ENCODE measurements around the gene SLC27A6. TPM values are rescaled to one million over a fixed set of nuclear protein-coding genes. Genes with fewer than 3 reads are reported as not detected.

SLC27A6 gene
- polyA plus RNA-seq, 1 of the 3 experiments (the other 2 are of a cell fraction), result 0.12 TPM

DNA sequence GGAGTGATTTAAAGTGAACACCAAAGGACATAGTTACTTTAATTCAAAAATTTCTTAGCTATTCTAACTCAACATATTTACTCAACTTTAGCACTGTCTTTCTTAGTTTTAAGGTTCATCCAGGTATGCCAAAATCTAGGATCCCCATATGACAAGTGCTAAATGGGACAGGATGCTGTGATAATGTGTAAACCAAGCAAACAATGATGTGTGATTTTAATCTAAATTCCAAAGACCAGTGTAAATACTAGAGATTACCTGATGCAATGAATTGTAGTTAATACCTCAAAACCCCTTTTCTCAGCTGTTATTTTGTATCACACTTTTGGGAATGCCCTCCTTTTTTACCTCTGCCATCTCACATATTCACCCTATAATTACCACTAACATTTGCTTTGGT is 102.5 kb downstream of the SLC27A6 start (continued):
- TF ChIP-seq, protein P1, sequence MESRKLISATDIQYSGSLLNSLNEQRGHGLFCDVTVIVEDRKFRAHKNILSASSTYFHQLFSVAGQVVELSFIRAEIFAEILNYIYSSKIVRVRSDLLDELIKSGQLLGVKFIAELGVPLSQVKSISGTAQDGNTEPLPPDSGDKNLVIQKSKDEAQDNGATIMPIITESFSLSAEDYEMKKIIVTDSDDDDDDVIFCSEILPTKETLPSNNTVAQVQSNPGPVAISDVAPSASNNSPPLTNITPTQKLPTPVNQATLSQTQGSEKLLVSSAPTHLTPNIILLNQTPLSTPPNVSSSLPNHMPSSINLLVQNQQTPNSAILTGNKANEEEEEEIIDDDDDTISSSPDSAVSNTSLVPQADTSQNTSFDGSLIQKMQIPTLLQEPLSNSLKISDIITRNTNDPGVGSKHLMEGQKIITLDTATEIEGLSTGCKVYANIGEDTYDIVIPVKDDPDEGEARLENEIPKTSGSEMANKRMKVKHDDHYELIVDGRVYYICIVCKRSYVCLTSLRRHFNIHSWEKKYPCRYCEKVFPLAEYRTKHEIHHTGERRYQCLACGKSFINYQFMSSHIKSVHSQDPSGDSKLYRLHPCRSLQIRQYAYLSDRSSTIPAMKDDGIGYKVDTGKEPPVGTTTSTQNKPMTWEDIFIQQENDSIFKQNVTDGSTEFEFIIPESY (IDR thresholded peaks at IDR 0.05; ENCODE audit: borderline replicate concordance, low read depth), result no peak
- TF ChIP-seq, protein P2, sequence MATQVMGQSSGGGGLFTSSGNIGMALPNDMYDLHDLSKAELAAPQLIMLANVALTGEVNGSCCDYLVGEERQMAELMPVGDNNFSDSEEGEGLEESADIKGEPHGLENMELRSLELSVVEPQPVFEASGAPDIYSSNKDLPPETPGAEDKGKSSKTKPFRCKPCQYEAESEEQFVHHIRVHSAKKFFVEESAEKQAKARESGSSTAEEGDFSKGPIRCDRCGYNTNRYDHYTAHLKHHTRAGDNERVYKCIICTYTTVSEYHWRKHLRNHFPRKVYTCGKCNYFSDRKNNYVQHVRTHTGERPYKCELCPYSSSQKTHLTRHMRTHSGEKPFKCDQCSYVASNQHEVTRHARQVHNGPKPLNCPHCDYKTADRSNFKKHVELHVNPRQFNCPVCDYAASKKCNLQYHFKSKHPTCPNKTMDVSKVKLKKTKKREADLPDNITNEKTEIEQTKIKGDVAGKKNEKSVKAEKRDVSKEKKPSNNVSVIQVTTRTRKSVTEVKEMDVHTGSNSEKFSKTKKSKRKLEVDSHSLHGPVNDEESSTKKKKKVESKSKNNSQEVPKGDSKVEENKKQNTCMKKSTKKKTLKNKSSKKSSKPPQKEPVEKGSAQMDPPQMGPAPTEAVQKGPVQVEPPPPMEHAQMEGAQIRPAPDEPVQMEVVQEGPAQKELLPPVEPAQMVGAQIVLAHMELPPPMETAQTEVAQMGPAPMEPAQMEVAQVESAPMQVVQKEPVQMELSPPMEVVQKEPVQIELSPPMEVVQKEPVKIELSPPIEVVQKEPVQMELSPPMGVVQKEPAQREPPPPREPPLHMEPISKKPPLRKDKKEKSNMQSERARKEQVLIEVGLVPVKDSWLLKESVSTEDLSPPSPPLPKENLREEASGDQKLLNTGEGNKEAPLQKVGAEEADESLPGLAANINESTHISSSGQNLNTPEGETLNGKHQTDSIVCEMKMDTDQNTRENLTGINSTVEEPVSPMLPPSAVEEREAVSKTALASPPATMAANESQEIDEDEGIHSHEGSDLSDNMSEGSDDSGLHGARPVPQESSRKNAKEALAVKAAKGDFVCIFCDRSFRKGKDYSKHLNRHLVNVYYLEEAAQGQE (IDR thresholded peaks at IDR 0.05; ENCODE audit: low read depth, low read length), result no peak
- no peak for TF ChIP-seq FOXM1 (IDR thresholded peaks at IDR 0.05; ENCODE audit: low read depth)
- no peak for TF ChIP-seq CHD2 (IDR thresholded peaks at IDR 0.05; ENCODE audit: low read length, partially characterized antibody)
- no peak for TF ChIP-seq NFIC (IDR thresholded peaks at IDR 0.05; ENCODE audit: borderline replicate concordance)
- no peak for TF ChIP-seq GATA2 (CRISPR knock-in tag; IDR thresholded peaks at IDR 0.05)
- no peak for TF ChIP-seq TCF12 (IDR thresholded peaks at IDR 0.05)
- no peak for TF ChIP-seq FOSL2 (IDR thresholded peaks at IDR 0.05; ENCODE audit: borderline replicate concordance, low read depth)
- TF ChIP-seq FOXJ3 (CRISPR knock-in tag; IDR thresholded peaks at IDR 0.05), result no peak
- TF ChIP-seq EZH2phosphoT487 (IDR thresholded peaks at IDR 0.05; ENCODE audit: borderline replicate concordance, low read depth), result no peak
- no peak for TF ChIP-seq RFX5 (IDR thresholded peaks at IDR 0.05; ENCODE audit: low read length)
- TF ChIP-seq EP300 (IDR thresholded peaks at IDR 0.05; ENCODE audit: borderline replicate concordance in 1 of 2, low read depth in 1 of 2, low read length in 1 of 2), result no peak
- no peak for TF ChIP-seq TEAD4 (IDR thresholded peaks at IDR 0.05; ENCODE audit: borderline replicate concordance, insufficient read depth)

DNA sequence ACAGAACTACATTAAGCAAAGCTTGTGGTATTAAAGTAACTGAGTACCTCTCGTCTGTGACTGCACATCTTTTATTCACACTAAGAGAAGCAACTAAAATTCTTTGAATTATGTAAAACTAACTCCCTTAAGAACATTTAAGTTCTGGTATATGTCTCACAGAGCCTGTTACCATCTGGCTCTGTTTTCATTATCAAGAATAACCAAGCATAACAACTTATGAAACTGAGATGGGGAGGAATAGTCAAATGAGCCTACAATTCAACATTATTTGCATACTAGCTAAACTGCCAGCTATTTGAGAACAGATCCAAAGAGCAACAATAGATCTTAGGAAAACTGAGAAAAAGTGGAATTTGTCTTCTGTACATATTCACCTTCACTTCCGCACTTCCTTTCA is 104.0 kb downstream of the SLC27A6 start:
- H2AFZ ChIP-seq (ENCODE audit: low read depth), result no peak overlapping the region
- H3K27ac ChIP-seq (ENCODE audit: low read depth in 2 of 2, low read length in 1 of 2), result peak overlapping the region in 1 of 2 experiments; percentile 6; a peak in 1 of 4 replicates
- H3K9me3 ChIP-seq, result no peaks in the 10 kb centered on the region
- 80% methylated on average over 2 of the region's 2 CpGs for WGBS (ENCODE audit: low lambda C conversion rate)
- peaks cover under 1% of the 10 kb centered on the region for H3F3A ChIP-seq (replicated peaks; ENCODE audit: insufficient read depth)
- no peaks in the 10 kb centered on the region for H3K9me2 ChIP-seq
- H3K9ac ChIP-seq, result no peak overlapping the region
- ChIA-PET CTCF (interaction anchor here (2.1 to 2.8 kb wide), 2 partner anchors 26 to 164 kb away, joined by 8 to 11 read pairs; partner anchors contain the start of gene ISOC1), POLR2A (no interaction called here)
- H3K27me3 ChIP-seq (ENCODE audit: insufficient read depth), result no peaks in the 10 kb centered on the region
- H3K4me3 ChIP-seq (ENCODE audit: low read depth in 2 of 2, low read length in 1 of 2), result no peak overlapping the region
- peaks cover 0 to 4% of the 10 kb centered on the region in 2 experiments; a peak in 2 of 4 replicates for H3K4me1 ChIP-seq (ENCODE audit: control insufficient read depth in 1 of 2, insufficient read depth in 2 of 2, low read depth in 1 of 2, low read length in 1 of 2)
- no peaks in the 10 kb centered on the region for H3K36me3 ChIP-seq (replicated peaks in 1 of 2; ENCODE audit: control insufficient read depth in 1 of 2, insufficient read depth in 2 of 2, low read length in 1 of 2)
- no peak overlapping the region for H3K4me2 ChIP-seq
- no peaks in the 10 kb centered on the region for H4K20me1 ChIP-seq (ENCODE audit: insufficient read depth)
- no peaks in the 10 kb centered on the region for H3K79me2 ChIP-seq (ENCODE audit: insufficient read depth)
- no peak for DNase-seq
- TF ChIP-seq, protein P3, sequence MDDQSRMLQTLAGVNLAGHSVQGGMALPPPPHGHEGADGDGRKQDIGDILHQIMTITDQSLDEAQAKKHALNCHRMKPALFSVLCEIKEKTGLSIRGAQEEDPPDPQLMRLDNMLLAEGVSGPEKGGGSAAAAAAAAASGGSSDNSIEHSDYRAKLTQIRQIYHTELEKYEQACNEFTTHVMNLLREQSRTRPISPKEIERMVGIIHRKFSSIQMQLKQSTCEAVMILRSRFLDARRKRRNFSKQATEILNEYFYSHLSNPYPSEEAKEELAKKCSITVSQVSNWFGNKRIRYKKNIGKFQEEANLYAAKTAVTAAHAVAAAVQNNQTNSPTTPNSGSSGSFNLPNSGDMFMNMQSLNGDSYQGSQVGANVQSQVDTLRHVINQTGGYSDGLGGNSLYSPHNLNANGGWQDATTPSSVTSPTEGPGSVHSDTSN (IDR thresholded peaks at IDR 0.05), result no peak
- TF ChIP-seq ELF1 (IDR thresholded peaks at IDR 0.05) (no peak), CHD2 (IDR thresholded peaks at IDR 0.05; ENCODE audit: low read length, partially characterized antibody) (no peak), POLR2AphosphoS5 (IDR thresholded peaks at IDR 0.05; ENCODE audit: low read depth, low read length) (no peak), JUND (IDR thresholded peaks at IDR 0.05) (no peak), NFIC (IDR thresholded peaks at IDR 0.05; ENCODE audit: borderline replicate concordance) (no peak), RCOR1 (IDR thresholded peaks at IDR 0.05; ENCODE audit: low read length) (no peak), SMC3 (IDR thresholded peaks at IDR 0.05; ENCODE audit: low read depth, low read length) (no peak), SIN3A (IDR thresholded peaks at IDR 0.05; ENCODE audit: borderline replicate concordance, low read depth, low read length) (no peak)
- TF ChIP-seq, protein P4, sequence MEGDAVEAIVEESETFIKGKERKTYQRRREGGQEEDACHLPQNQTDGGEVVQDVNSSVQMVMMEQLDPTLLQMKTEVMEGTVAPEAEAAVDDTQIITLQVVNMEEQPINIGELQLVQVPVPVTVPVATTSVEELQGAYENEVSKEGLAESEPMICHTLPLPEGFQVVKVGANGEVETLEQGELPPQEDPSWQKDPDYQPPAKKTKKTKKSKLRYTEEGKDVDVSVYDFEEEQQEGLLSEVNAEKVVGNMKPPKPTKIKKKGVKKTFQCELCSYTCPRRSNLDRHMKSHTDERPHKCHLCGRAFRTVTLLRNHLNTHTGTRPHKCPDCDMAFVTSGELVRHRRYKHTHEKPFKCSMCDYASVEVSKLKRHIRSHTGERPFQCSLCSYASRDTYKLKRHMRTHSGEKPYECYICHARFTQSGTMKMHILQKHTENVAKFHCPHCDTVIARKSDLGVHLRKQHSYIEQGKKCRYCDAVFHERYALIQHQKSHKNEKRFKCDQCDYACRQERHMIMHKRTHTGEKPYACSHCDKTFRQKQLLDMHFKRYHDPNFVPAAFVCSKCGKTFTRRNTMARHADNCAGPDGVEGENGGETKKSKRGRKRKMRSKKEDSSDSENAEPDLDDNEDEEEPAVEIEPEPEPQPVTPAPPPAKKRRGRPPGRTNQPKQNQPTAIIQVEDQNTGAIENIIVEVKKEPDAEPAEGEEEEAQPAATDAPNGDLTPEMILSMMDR (IDR thresholded peaks at IDR 0.05), result no peak
- TF ChIP-seq, protein P5, sequence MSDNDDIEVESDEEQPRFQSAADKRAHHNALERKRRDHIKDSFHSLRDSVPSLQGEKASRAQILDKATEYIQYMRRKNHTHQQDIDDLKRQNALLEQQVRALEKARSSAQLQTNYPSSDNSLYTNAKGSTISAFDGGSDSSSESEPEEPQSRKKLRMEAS (IDR thresholded peaks at IDR 0.05; ENCODE audit: low read depth), result no peak
- TF ChIP-seq, protein P6, sequence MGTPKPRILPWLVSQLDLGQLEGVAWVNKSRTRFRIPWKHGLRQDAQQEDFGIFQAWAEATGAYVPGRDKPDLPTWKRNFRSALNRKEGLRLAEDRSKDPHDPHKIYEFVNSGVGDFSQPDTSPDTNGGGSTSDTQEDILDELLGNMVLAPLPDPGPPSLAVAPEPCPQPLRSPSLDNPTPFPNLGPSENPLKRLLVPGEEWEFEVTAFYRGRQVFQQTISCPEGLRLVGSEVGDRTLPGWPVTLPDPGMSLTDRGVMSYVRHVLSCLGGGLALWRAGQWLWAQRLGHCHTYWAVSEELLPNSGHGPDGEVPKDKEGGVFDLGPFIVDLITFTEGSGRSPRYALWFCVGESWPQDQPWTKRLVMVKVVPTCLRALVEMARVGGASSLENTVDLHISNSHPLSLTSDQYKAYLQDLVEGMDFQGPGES (IDR thresholded peaks at IDR 0.05; ENCODE audit: low read depth, low read length), result no peak

Measured in SK-N-SH (cell line).